ENCODE measurements around the gene ELL2. TPM values are rescaled to one million over a fixed set of nuclear protein-coding genes. Genes with fewer than 3 reads are reported as not detected.

Gene ELL2
- total RNA-seq, 4 donors from 2014 or later: 32.4 to 50.3 (median 45.1) TPM

DNA sequence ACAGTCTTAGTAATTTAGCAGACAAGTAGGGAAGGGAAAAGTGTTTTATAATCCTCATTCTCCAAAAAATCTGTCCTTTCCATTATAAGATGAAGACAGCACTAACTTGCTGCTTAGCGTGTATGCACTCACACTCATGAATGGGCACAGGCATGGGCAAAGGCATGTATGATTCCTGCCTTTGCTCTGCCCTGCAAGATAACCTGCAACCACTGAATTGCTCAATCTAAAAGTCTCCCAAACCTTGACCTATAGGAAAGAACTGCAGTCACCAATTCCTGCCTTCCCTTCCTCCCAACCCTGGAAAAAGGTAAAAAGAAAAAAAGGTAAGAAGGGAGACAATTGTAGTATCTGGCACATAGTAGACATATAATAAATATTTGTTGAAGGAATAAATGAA is 40.8 kb downstream of the ELL2 start:
- intact Hi-C loops (cut with DNase I; ENCODE audit: low total_unique reads): no loop called here
- WGBS, 2 donors: 75 to 82% methylated on average over 1 of the region's 1 CpG

DNA sequence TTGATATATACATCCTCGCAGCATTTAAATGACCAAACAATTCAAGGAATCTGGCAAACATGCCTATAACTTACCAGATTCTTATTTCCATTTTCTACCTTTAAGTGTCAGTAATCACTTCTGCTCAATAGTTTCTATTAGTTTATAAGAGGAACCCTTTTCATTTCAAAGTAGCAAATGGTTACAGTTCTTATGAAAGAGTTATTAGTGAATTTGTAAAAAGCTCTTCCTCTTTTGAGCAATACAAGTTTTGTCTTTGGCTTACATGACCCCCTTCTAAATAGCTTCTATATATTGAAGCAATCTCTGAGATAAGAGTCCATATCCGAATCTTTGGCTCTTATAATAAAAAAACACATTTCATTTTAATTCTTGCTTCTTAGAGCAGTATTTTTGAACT is 42.0 kb downstream of the ELL2 start:
- H3K4me3 ChIP-seq (ENCODE audit: low read depth, poor library complexity, severe bottlenecking): no peak overlapping the region
- WGBS, 2 donors: 78 to 84% methylated on average over 2 of the region's 2 CpGs
- intact Hi-C loops (cut with DNase I; ENCODE audit: low total_unique reads): no loop called here
- no peak for DNase-seq (ENCODE audit: low spot score in 2 of 2)
- TF ChIP-seq, protein P1, sequence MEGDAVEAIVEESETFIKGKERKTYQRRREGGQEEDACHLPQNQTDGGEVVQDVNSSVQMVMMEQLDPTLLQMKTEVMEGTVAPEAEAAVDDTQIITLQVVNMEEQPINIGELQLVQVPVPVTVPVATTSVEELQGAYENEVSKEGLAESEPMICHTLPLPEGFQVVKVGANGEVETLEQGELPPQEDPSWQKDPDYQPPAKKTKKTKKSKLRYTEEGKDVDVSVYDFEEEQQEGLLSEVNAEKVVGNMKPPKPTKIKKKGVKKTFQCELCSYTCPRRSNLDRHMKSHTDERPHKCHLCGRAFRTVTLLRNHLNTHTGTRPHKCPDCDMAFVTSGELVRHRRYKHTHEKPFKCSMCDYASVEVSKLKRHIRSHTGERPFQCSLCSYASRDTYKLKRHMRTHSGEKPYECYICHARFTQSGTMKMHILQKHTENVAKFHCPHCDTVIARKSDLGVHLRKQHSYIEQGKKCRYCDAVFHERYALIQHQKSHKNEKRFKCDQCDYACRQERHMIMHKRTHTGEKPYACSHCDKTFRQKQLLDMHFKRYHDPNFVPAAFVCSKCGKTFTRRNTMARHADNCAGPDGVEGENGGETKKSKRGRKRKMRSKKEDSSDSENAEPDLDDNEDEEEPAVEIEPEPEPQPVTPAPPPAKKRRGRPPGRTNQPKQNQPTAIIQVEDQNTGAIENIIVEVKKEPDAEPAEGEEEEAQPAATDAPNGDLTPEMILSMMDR (IDR thresholded peaks at IDR 0.05): no peak
- TF ChIP-seq POLR2A (IDR thresholded peaks at IDR 0.05): no peak

More for the DNA sequence above, 40.8 kb downstream of the ELL2 start:
- TF ChIP-seq POLR2A (IDR thresholded peaks at IDR 0.05): no peak
- TF ChIP-seq, protein P1 (IDR thresholded peaks at IDR 0.05): no peak
- no peak overlapping the region for H3K4me3 ChIP-seq (ENCODE audit: low read depth, poor library complexity, severe bottlenecking)
- DNase-seq (ENCODE audit: low spot score in 2 of 2): no peak

DNA sequence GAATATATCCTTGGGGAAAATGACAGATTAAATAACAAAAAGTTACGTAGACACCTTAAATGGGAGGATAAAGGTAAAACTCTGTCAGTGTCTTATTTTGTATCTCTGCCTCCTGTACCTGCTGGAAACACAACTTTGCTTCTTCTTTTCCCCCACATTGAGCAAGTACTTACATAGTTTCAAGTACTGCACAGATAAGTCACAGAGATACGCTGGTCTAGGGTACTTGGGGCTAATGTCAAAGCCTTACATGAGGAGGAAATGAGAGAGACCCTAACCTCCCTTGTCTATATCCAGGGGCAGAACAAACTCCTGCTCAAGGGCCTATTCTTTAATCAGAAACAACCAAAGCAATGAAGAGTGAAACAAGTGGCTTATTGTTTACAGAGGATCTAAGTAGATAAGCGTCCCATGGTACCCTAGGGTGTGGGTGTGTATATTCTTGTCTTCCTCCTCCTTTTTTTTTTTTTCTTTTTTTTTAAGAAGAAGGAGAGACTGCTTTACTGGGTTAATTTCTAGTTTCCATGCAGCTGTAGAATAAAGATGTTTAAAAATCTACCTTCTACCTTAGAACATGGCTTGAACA is 43.1 kb downstream of the ELL2 start:
- intact Hi-C loops (cut with DNase I; ENCODE audit: low total_unique reads): no loop called here
- TF ChIP-seq, protein P1 (IDR thresholded peaks at IDR 0.05): no peak
- no peak overlapping the region for H3K4me3 ChIP-seq (ENCODE audit: low read depth, poor library complexity, severe bottlenecking)
- 63 to 79% methylated on average over 3 of the region's 3 CpGs for WGBS, 2 donors
- DNase-seq (ENCODE audit: low spot score in 2 of 2): no peak

DNA sequence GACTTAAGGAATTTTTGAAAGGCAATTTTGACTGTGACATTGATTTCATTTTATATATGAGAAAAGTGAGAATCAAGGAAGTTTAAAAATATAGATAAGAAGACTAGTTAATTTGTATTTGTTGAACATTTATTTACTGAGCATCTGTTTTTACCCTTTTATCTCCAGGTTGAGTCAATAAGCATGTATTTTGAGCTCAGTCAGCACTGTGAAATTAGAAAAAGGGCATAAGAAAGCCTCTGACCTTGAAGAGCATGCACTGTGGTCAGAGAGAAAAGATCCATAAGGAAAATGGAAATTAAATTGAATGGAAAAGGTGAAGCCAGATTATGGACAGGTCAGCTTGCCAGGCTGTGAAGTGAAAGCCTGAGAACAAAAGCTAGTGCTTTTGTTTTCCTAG is 44.4 kb downstream of the ELL2 start:
- intact Hi-C loops (cut with DNase I; ENCODE audit: low total_unique reads): no loop called here
- TF ChIP-seq, protein P1 (IDR thresholded peaks at IDR 0.05): no peak
- no peak for TF ChIP-seq POLR2A (IDR thresholded peaks at IDR 0.05)
- DNase-seq (ENCODE audit: low spot score in 2 of 2): no peak
- no peak overlapping the region for H3K4me3 ChIP-seq (ENCODE audit: low read depth, poor library complexity, severe bottlenecking)

DNA sequence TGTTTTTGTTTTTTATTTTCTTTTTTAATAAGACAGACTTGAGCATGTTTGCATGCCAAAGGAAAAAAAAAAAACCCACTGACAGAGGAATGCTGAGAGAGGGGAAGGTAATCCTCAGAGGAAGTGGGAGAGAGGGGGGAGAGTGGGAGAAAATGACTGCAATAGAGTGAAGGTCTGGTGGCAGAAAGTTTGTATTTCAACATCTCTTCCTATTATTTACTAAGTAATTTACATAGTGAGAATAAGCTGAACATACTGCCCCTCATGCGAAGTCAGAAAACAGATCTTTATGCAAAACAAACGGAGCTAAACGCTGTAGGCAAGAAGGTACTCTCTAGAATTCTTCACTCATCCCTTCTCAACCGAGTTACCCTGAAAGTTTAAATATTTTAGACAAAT is 45.0 kb downstream of the ELL2 start:
- WGBS, 2 donors: 91 to 93% methylated on average over 4 of the region's 4 CpGs
- intact Hi-C loops (cut with DNase I; ENCODE audit: low total_unique reads): no loop called here
- no peak for DNase-seq (ENCODE audit: low spot score in 2 of 2)
- no peak for TF ChIP-seq POLR2A (IDR thresholded peaks at IDR 0.05)
- TF ChIP-seq, protein P1 (IDR thresholded peaks at IDR 0.05): no peak
- no peak overlapping the region for H3K4me3 ChIP-seq (ENCODE audit: low read depth, poor library complexity, severe bottlenecking)

DNA sequence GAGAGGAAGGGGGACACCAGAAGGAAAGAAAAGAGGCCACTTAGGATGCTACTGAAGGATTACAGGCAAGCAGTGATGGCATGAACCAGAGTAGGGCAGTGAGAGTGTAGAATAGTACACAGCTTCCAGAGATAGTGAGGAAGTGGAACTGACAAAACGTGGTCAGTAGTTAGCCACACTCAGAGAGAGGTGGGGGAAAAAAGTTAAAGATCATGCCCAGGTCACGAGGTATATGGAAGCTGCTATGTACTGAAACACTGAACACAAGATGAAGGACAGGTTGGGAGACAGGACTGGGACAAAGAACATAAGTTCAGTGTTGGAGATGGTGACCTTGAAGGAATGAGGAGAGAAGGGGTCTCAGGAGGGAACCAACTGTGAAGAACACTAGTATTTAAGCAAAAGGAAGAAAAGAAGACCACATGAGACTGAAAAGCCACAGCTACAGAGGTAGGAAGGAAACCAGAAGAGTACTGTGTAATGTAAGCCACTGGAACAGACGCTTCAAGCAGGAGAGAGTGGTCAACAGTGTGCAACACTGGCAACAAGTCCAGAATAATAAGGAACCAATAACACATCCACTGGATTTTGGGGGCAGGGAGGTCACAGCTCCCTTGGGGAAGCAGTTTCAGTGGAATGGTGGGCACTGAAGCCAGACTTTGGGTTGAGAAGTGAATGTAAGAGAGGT is 45.5 kb downstream of the ELL2 start:
- WGBS, 2 donors: 75 to 84% methylated on average over 3 of the region's 3 CpGs
- no peak for DNase-seq (ENCODE audit: low spot score in 2 of 2)
- H3K4me3 ChIP-seq (ENCODE audit: low read depth, poor library complexity, severe bottlenecking): no peak overlapping the region
- TF ChIP-seq, protein P1 (IDR thresholded peaks at IDR 0.05): no peak
- no peak for TF ChIP-seq POLR2A (IDR thresholded peaks at IDR 0.05)
- intact Hi-C loops (cut with DNase I; ENCODE audit: low total_unique reads): no loop called here
